DOHH2 (cell line): ENCODE results near the gene RBM33.

ENCODE experiments used
- H3F3A ChIP-seq: fragments of 200-600 bp; sonication (generic), shearing (Covaris generic); 2 replicates; pipeline ENCODE4 v1.6.0; 2016; ENCODE audit warnings: antibody characterized with exemption, mild to moderate bottlenecking; ENCODE audit not compliant: control insufficient read depth, insufficient read depth
- H3K27ac ChIP-seq: fragments of 200-600 bp; sonication (generic); 2 replicates; pipeline ENCODE4 v1.5.1; 2014; ENCODE audit warnings: low read depth, mild to moderate bottlenecking, low read length, moderate library complexity
- H3K27me3 ChIP-seq: fragments of 200-600 bp; sonication (generic); 2 replicates; pipeline ENCODE4 v1.6.1; 2014; ENCODE audit warnings: mild to moderate bottlenecking, low read length, mixed read lengths; ENCODE audit not compliant: control insufficient read depth
- H3K36me3 ChIP-seq: fragments of 200-600 bp; sonication (generic); 2 replicates; pipeline ENCODE4 v1.6.1; 2014; ENCODE audit warnings: mild to moderate bottlenecking, low read length, moderate library complexity, mixed read lengths; ENCODE audit not compliant: control insufficient read depth
- H3K4me1 ChIP-seq: fragments of 200-600 bp; sonication (generic); 2 replicates; pipeline ENCODE4 v1.6.1; 2014; ENCODE audit warnings: mild to moderate bottlenecking, low read length, mixed read lengths; ENCODE audit not compliant: control insufficient read depth
- H3K4me2 ChIP-seq: fragments of 200-600 bp; sonication (generic); 2 replicates; pipeline ENCODE4 v1.6.0; 2014; ENCODE audit warnings: mild to moderate bottlenecking, low read length, moderate library complexity
- H3K4me3 ChIP-seq: fragments of 200-600 bp; sonication (generic); 2 replicates; pipeline ENCODE4 v1.5.1; 2014; ENCODE audit warnings: mild to moderate bottlenecking, low read length, mixed read lengths
- H3K79me2 ChIP-seq: fragments of 200-600 bp; sonication (generic); 2 replicates; pipeline ENCODE4 v1.6.1; 2014; ENCODE audit warnings: mild to moderate bottlenecking, low read length, mixed read lengths; ENCODE audit not compliant: control insufficient read depth
- H3K9me2 ChIP-seq: fragments of 200-600 bp; sonication (generic); replicated peaks from 2 replicates; pipeline ENCODE4 v1.6.1; 2014; ENCODE audit warnings: mild to moderate bottlenecking, low read length, mixed read lengths; ENCODE audit not compliant: control insufficient read depth
- H3K9me3 ChIP-seq: fragments of 200-600 bp; sonication (generic); 2 replicates; pipeline ENCODE4 v1.6.1; 2014; ENCODE audit warnings: antibody characterized with exemption, low read length, mixed read lengths; ENCODE audit not compliant: control insufficient read depth, insufficient read depth
- H4K20me1 ChIP-seq: fragments of 200-600 bp; sonication (generic); 2 replicates; pipeline ENCODE4 v1.6.0; 2014; ENCODE audit warnings: low read depth, mild to moderate bottlenecking, antibody characterized with exemption, low read length, moderate library complexity; ENCODE audit not compliant: control insufficient read depth, insufficient read depth
- EZH2phosphoT487 ChIP-seq: fragments of 200-600 bp; sonication (generic); IDR thresholded peaks from 2 replicates; pipeline ENCODE4 v1.6.1; 2017; ENCODE audit warnings: borderline replicate concordance, mild to moderate bottlenecking, antibody characterized with exemption, low read length, moderate library complexity, mixed read lengths
- TF ChIP-seq, protein P1 (sequence below): fragments of 200-600 bp; sonication (generic); IDR thresholded peaks from one replicate; pipeline ENCODE4 v1.5.1; 2014; ENCODE audit warnings: antibody characterized with exemption, mild to moderate bottlenecking, low read depth, low read length; ENCODE audit not compliant: poor library complexity, severe bottlenecking

The RBM33 gene

DNA sequence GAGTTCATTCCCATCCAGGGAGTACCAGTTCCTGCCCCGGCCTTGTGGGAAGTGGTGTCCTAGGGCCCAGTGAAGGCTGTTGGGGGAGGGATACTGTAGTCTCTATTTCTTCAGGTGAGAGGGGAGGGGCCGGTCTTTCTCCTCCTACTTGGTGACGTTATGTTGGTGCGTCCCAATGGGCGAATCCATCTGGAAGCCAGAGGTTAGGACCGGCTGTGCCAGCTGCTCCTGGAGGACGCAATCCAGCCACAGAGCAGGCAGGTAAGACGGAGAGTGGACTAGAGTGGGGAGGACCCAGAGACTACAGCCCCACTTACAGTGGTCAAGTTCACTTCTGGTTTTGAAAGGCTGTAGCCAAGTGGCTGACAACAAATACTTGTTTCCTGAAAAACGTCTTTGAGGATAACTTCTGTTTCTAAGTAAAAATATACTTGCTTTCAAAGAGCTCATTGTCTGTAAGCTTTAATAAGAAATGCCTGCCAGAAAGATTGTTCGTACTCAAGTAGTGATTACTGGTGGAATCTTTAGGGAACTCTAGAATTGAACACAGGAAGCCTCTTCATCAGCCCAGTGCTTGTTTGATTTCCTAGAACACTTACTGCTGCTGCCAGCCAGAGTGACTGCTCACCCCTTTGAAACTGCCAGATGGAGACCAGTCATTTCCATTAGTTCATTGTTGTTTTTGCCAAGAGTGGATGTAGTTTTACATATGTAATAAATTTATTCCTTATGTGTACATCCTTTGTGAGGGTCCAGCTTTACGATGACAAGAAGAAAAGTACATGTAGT lies 25.4 kb downstream of the RBM33 start:
- H3K9me2 ChIP-seq, result no peaks in the 10 kb centered on the region
- no peak overlapping the region for H3K4me3 ChIP-seq
- peaks cover 47% of the 10 kb centered on the region for H4K20me1 ChIP-seq
- no peaks in the 10 kb centered on the region for H3K9me3 ChIP-seq
- H3K4me2 ChIP-seq, result no peak overlapping the region
- 0 out of 2 replicates have a peak, but pooled peaks cover 7% of the 10 kb centered on the region for H3F3A ChIP-seq
- H3K79me2 ChIP-seq, result peaks cover 96% of the 10 kb centered on the region
- peaks cover 79% of the 10 kb centered on the region for H3K36me3 ChIP-seq
- H3K27me3 ChIP-seq, result no peaks in the 10 kb centered on the region
- peaks cover 38% of the 10 kb centered on the region for H3K4me1 ChIP-seq
- no peak overlapping the region for H3K27ac ChIP-seq
- TF ChIP-seq EZH2phosphoT487, result no peak
- TF ChIP-seq, protein P1, sequence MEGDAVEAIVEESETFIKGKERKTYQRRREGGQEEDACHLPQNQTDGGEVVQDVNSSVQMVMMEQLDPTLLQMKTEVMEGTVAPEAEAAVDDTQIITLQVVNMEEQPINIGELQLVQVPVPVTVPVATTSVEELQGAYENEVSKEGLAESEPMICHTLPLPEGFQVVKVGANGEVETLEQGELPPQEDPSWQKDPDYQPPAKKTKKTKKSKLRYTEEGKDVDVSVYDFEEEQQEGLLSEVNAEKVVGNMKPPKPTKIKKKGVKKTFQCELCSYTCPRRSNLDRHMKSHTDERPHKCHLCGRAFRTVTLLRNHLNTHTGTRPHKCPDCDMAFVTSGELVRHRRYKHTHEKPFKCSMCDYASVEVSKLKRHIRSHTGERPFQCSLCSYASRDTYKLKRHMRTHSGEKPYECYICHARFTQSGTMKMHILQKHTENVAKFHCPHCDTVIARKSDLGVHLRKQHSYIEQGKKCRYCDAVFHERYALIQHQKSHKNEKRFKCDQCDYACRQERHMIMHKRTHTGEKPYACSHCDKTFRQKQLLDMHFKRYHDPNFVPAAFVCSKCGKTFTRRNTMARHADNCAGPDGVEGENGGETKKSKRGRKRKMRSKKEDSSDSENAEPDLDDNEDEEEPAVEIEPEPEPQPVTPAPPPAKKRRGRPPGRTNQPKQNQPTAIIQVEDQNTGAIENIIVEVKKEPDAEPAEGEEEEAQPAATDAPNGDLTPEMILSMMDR, result no peak

DNA sequence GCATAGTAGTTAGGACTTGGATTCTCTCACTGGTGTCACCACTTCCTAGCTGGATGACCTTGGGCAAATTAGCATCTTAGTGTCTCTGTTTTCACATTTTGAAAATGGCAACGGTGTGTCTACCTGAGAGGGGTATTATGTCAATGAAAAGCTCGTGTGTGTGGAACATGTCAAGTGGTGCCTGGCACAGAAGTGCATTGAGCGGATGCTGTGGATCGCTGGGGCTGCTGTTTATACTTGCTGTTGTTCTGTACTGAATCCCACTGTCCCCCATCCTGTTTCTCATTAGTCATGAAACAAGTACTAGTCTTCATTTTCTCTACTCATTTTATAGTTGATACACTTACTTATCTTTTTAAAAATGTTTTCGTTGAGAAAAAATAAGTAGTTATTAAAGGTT lies 26.1 kb downstream of the RBM33 start:
- Histone ChIP-seq H3F3A (0 out of 2 replicates have a peak, but pooled peaks cover 7% of the 10 kb centered on the region), H3K27ac (no peak overlapping the region), H3K4me3 (no peak overlapping the region), H3K9me2 (no peaks in the 10 kb centered on the region), H3K4me1 (peaks cover 32% of the 10 kb centered on the region), H3K36me3 (peaks cover 77% of the 10 kb centered on the region), H3K27me3 (no peaks in the 10 kb centered on the region), H3K79me2 (peaks cover 94% of the 10 kb centered on the region), H3K9me3 (no peaks in the 10 kb centered on the region), H4K20me1 (peaks cover 45% of the 10 kb centered on the region), H3K4me2 (no peak overlapping the region)
- TF ChIP-seq, protein P1, result no peak

DNA sequence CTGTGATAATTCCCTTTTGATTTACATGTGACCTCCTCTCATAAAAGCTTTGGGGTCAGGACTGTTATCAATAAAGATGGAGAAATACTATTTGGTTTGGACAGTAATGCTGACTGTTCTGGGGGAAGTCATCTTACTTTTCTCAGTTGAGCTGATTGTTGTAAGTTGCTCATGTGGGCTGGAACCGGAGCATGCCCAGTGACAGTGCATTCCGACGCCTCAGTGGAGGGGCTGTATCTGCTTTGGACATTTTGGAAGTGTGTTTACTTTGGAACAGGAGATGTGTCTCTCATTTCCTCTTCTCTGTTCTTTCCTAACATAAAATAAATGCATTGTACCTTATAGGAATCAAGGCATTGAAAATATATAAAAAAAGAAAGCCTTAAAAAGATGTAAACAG lies 30.1 kb downstream of the RBM33 start:
- peaks cover 30% of the 10 kb centered on the region for H4K20me1 ChIP-seq
- TF ChIP-seq, protein P1, result no peak
- TF ChIP-seq EZH2phosphoT487, result no peak

More for the DNA sequence above, 30.1 kb downstream of the RBM33 start:
- Histone ChIP-seq H3K36me3 (peaks cover 84% of the 10 kb centered on the region), H3K4me1 (peaks cover 5% of the 10 kb centered on the region; the same call in 1 of the 2 replicates), H3K4me3 (no peak overlapping the region), H3K9me2 (no peaks in the 10 kb centered on the region), H3K79me2 (peaks cover 92% of the 10 kb centered on the region), H3K4me2 (no peak overlapping the region), H3K27ac (no peak overlapping the region), H3K9me3 (no peaks in the 10 kb centered on the region), H3K27me3 (no peaks in the 10 kb centered on the region), H3F3A (0 out of 2 replicates have a peak, but pooled peaks cover 3% of the 10 kb centered on the region)
